ENCODE results near the gene FIBP.

Gene FIBP

DNA sequence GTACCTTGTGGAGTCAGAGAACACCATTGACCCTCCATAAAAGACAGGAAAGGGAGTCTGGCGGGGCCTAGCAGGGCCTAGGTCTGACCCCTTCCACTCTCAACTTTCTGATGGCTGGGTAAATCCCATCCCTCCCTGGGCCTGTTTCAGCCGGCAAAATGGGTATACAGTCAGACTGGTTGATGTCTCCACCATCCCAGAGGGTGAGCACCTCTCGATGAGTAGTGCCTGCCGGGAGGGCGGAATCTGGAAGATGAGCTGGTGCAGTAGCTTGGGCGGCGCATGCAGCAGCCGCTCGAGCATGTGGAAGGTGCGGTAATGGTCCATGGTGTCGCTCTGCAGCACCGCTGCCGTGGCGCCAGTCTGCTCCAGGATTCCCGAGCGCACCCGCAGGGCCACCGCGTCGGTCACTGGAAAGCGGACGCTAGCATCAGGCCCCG, 528 bp downstream of the FIBP start:
- DNase-seq (ENCODE audit: extremely low spot score), result no peak
- ChIA-PET POLR2A (interaction anchor here (0.7 to 12.4 kb wide), 21 partner anchors 10 to 329 kb away, joined by 3 to 289 read pairs (median 7); partner anchors contain the start of genes BANF1, CFL1, EFEMP2 and EIF1AD), CTCF (interaction anchor here (0.6 to 5.4 kb wide), 21 partner anchors 9 to 396 kb away, joined by 3 to 59 read pairs (median 4); partner anchors contain the start of genes FOSL1 and MUS81)
- TF ChIP-seq NFRKB (IDR thresholded peaks at IDR 0.05) (no peak), TARDBP (IDR thresholded peaks at IDR 0.05) (no peak), CTBP1 (IDR thresholded peaks at IDR 0.05; ENCODE audit: borderline replicate concordance) (no peak), FOXK2 (IDR thresholded peaks at IDR 0.05) (no peak), SP1 (IDR thresholded peaks at IDR 0.05) (no peak), ZNF384 (IDR thresholded peaks at IDR 0.05) (no peak), ELF4 (IDR thresholded peaks at IDR 0.05) (no peak), BHLHE40 (IDR thresholded peaks at IDR 0.05; ENCODE audit: borderline replicate concordance) (no peak)
- TF ChIP-seq, protein P1, sequence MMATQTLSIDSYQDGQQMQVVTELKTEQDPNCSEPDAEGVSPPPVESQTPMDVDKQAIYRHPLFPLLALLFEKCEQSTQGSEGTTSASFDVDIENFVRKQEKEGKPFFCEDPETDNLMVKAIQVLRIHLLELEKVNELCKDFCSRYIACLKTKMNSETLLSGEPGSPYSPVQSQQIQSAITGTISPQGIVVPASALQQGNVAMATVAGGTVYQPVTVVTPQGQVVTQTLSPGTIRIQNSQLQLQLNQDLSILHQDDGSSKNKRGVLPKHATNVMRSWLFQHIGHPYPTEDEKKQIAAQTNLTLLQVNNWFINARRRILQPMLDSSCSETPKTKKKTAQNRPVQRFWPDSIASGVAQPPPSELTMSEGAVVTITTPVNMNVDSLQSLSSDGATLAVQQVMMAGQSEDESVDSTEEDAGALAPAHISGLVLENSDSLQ (IDR thresholded peaks at IDR 0.05), result no peak

DNA sequence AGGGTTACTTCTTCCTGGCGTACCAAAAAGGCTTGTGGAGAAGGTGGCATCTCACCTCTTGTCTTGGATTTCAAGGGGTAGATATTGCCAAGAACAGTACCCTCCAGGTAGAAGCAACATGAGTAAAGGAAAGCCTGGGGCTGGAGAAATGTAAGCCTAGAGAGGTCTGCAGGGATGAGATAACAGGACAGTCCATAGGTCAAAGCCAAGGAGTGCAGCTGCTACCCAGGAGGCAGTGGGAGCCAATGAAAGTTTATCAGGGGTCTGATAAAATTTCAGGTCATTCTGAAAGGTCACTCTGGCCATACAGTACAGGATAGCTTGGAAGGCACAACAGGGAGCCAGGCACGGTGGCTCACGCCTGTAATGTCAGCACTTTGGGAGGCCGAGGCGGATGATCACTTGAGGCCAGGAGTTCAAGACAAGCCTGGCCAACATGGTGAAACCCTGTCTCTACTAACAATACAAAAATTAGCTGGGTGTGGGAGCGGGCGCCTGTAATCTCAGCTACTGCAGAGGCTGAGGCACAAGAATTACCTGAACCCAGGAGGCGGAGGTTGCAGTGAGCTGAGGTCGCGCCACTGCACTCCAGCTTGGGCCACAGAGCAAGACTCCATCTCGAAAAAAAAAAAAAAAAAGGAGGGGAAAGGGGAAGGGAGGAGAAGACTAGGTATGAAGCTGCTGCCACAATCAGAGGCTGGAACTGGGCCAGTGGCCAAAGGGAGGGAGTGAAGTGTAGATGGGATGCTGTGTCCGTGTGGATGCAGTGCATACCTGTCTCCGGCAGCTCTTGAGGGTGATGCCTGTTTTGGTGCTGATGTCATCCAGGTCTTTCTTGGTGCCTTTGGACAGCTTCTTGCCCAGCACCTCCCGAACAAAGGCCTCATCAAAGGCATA, 1.2 kb downstream of the FIBP start:
- POLR2A ChIA-PET, result interaction anchor here (0.9 to 12.4 kb wide), 5 partner anchors 13 to 175 kb away, joined by 4 to 289 read pairs (median 12); partner anchors contain the start of genes CFL1, EFEMP2, KAT5 and MUS81
- TF ChIP-seq FOXK2 (IDR thresholded peaks at IDR 0.05) (no peak), SP1 (IDR thresholded peaks at IDR 0.05) (no peak), FOXM1 (IDR thresholded peaks at IDR 0.05; ENCODE audit: borderline replicate concordance) (no peak), NFRKB (IDR thresholded peaks at IDR 0.05) (no peak), L3MBTL2 (conservative IDR thresholded peaks at IDR 0.05) (no peak), CTBP1 (IDR thresholded peaks at IDR 0.05; ENCODE audit: borderline replicate concordance) (no peak), BHLHE40 (IDR thresholded peaks at IDR 0.05; ENCODE audit: borderline replicate concordance) (no peak), ELF4 (IDR thresholded peaks at IDR 0.05) (no peak), SUZ12 (IDR thresholded peaks at IDR 0.05) (no peak), FOXA1 (IDR thresholded peaks at IDR 0.05) (no peak), TARDBP (IDR thresholded peaks at IDR 0.05) (no peak), ZNF384 (IDR thresholded peaks at IDR 0.05) (no peak), HDGF (IDR thresholded peaks at IDR 0.05; ENCODE audit: borderline replicate concordance) (no peak), ARNT (IDR thresholded peaks at IDR 0.05) (no peak)
- TF ChIP-seq, protein P1 (IDR thresholded peaks at IDR 0.05), result no peak
- CTCF ChIA-PET, result interaction anchor here (0.5 to 5.4 kb wide), 8 partner anchors 13 to 748 kb away, joined by 3 to 59 read pairs (median 5); partner anchors contain the start of genes FOSL1 and MUS81
- DNase-seq (ENCODE audit: extremely low spot score), result no peak

DNA sequence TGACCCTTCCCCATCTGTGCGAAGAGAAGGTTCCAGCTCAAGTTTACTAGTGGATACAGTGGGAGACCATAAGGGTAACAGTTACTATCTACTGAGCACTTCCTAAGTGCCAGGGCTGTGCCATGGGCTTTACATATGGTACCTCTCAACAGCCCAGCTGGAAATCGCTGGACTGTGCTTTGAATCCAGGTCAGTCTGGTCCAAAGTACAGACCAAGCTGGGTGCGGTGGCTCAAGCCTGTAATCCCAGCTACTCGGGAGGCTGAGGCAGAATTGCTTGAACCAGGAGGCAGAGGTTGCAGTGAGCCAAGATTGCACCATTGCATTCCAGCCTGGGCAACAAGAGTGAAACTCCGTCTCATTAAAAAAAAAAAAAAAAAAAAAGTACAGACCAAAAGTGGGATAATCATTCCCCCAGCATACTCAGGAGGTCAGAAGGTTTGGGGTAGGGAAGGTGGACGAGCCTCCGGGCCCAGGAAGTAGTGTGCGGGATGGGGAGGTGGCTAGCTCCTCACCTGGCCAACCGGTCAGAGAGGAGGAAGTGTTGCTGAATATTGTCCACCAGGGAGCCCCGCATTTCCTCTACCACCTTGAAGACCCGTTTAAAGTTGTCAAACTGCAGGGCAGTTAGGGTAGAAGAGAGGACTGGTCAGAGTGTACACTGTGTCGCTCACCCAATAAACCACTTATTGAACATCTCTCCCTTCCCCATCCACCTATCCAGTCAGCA, 2.3 kb downstream of the FIBP start:
- ChIA-PET CTCF (interaction anchor here (0.6 to 2.6 kb wide), 5 partner anchors 15 to 103 kb away, joined by 4 to 14 read pairs (median 8); partner anchors contain the start of gene MUS81), POLR2A (interaction anchor here (0.9 to 12.4 kb wide), 4 partner anchors 22 to 174 kb away, joined by 3 to 289 read pairs (median 6); partner anchors contain the start of genes CFL1, EFEMP2, KAT5 and MUS81)
- TF ChIP-seq SUZ12 (IDR thresholded peaks at IDR 0.05) (no peak), FOXM1 (IDR thresholded peaks at IDR 0.05; ENCODE audit: borderline replicate concordance) (no peak)
- no peak for DNase-seq (ENCODE audit: extremely low spot score)

DNA sequence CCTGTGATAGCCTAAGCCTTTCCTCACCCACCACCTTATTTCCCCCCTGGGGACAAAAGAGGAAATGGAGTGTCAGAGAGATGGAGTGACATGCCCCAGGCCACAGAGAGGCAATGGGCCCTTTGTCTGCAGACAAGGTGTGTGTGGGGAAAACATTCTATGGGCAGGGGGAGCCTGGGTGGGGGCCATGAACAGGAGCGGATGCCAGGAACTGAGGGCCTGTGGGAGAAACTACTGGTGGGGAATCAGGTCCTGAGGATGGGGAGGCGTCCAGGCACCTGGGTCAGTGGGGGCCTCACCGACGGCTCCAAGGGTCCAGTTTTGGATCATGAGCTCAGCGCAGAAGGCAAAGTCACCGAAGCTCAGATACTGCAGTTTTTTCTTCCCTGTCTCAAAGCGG, 3.0 kb downstream of the FIBP start:
- TF ChIP-seq CTBP1 (IDR thresholded peaks at IDR 0.05; ENCODE audit: borderline replicate concordance), result no peak
- no peak for TF ChIP-seq L3MBTL2 (conservative IDR thresholded peaks at IDR 0.05)
- no peak for TF ChIP-seq FOXM1 (IDR thresholded peaks at IDR 0.05; ENCODE audit: borderline replicate concordance)
- no peak for TF ChIP-seq HDGF (IDR thresholded peaks at IDR 0.05; ENCODE audit: borderline replicate concordance)
- TF ChIP-seq SUZ12 (IDR thresholded peaks at IDR 0.05), result no peak
- no peak for TF ChIP-seq ELF4 (IDR thresholded peaks at IDR 0.05)
- TF ChIP-seq SP1 (IDR thresholded peaks at IDR 0.05), result no peak
- TF ChIP-seq TARDBP (IDR thresholded peaks at IDR 0.05), result no peak
- no peak for TF ChIP-seq FOXA1 (IDR thresholded peaks at IDR 0.05)
- TF ChIP-seq, protein P1 (IDR thresholded peaks at IDR 0.05), result no peak
- TF ChIP-seq BHLHE40 (IDR thresholded peaks at IDR 0.05; ENCODE audit: borderline replicate concordance), result no peak
- no peak for TF ChIP-seq NFRKB (IDR thresholded peaks at IDR 0.05)
- TF ChIP-seq ZNF384 (IDR thresholded peaks at IDR 0.05), result no peak
- TF ChIP-seq ARNT (IDR thresholded peaks at IDR 0.05), result no peak
- TF ChIP-seq FOXK2 (IDR thresholded peaks at IDR 0.05), result no peak
- TF ChIP-seq LEF1 (IDR thresholded peaks at IDR 0.05; ENCODE audit: borderline replicate concordance), result no peak
- ChIA-PET CTCF (interaction anchor here (0.6 to 2.6 kb wide), 16 partner anchors 10 to 179 kb away, joined by 3 to 14 read pairs (median 4); partner anchors contain the start of genes KAT5 and MUS81), POLR2A (interaction anchor here (0.9 to 12.4 kb wide), 6 partner anchors 11 to 173 kb away, joined by 3 to 289 read pairs (median 4); partner anchors contain the start of genes CFL1, EFEMP2, KAT5 and MUS81)
- no peak for DNase-seq (ENCODE audit: extremely low spot score)

DNA sequence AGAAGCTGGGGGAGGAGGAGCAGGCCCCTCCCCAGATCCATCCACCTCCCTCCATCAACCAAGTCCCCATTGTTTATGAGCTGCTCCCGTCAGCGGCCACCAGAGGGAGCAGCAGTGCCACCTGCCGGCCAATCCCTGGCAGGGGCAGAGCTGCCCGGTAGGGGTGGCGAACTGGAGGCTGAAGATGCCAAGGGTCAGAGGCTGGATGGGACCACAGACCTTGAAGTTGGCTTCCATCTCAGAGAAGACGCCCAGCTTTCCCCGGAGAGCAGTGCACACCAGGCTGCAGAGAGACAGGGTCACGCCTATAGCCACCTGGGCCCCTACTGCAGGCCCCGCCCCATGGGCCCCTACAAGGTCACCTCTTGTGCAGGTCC, 3.6 kb downstream of the FIBP start:
- POLR2A ChIA-PET, result interaction anchor here (1.1 to 12.4 kb wide), 5 partner anchors 10 to 172 kb away, joined by 4 to 289 read pairs (median 5); partner anchors contain the start of genes CFL1, EFEMP2, KAT5 and MUS81
- CTCF ChIA-PET, result interaction anchor here (0.5 to 2.6 kb wide), 18 partner anchors 10 to 185 kb away, joined by 3 to 14 read pairs (median 3); partner anchors contain the start of genes KAT5, MUS81 and PACS1
- no peak for TF ChIP-seq TARDBP (IDR thresholded peaks at IDR 0.05)
- TF ChIP-seq NFRKB (IDR thresholded peaks at IDR 0.05), result no peak
- TF ChIP-seq FOXM1 (IDR thresholded peaks at IDR 0.05; ENCODE audit: borderline replicate concordance), result 0 out of 2 replicates have a peak, but pooled peaks have one; percentile 39
- TF ChIP-seq ARNT (IDR thresholded peaks at IDR 0.05), result no peak
- no peak for TF ChIP-seq ELF4 (IDR thresholded peaks at IDR 0.05)
- TF ChIP-seq CTBP1 (IDR thresholded peaks at IDR 0.05; ENCODE audit: borderline replicate concordance), result no peak
- no peak for TF ChIP-seq BHLHE40 (IDR thresholded peaks at IDR 0.05; ENCODE audit: borderline replicate concordance)

More for the DNA sequence above, 3.6 kb downstream of the FIBP start:
- peak; percentile 76 for DNase-seq (ENCODE audit: extremely low spot score)

Data from HEK293T (cell line).